ENCODE results near the gene RABEP1.

Gene RABEP1

DNA sequence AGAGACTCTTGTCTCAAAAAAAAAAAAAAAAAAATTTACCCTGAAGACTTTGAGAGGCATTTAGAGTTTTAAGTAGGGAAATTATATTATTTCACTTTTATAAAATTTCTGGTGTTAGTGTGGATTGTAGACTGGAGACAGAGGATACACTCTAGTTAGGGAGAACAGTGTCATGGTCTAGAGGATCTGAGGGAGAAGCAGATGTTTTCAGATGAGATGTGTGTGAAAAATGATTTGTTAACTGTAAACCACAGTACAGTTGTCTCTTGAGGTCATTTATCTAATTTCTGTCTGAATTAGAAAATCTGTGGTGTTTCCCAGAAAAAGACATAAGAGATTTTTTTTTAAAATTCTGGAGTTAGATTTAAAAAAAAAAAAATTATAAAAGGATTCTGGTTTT lies 82.6 kb downstream of the RABEP1 start:
- no peak for TF ChIP-seq TAF1 (IDR thresholded peaks at IDR 0.05; ENCODE audit: borderline replicate concordance, insufficient read depth, low read length)
- TF ChIP-seq, protein P1, sequence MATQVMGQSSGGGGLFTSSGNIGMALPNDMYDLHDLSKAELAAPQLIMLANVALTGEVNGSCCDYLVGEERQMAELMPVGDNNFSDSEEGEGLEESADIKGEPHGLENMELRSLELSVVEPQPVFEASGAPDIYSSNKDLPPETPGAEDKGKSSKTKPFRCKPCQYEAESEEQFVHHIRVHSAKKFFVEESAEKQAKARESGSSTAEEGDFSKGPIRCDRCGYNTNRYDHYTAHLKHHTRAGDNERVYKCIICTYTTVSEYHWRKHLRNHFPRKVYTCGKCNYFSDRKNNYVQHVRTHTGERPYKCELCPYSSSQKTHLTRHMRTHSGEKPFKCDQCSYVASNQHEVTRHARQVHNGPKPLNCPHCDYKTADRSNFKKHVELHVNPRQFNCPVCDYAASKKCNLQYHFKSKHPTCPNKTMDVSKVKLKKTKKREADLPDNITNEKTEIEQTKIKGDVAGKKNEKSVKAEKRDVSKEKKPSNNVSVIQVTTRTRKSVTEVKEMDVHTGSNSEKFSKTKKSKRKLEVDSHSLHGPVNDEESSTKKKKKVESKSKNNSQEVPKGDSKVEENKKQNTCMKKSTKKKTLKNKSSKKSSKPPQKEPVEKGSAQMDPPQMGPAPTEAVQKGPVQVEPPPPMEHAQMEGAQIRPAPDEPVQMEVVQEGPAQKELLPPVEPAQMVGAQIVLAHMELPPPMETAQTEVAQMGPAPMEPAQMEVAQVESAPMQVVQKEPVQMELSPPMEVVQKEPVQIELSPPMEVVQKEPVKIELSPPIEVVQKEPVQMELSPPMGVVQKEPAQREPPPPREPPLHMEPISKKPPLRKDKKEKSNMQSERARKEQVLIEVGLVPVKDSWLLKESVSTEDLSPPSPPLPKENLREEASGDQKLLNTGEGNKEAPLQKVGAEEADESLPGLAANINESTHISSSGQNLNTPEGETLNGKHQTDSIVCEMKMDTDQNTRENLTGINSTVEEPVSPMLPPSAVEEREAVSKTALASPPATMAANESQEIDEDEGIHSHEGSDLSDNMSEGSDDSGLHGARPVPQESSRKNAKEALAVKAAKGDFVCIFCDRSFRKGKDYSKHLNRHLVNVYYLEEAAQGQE (IDR thresholded peaks at IDR 0.05; ENCODE audit: insufficient read depth in 1 of 2, low read depth in 2 of 2, low read length in 2 of 2), result no peak
- no peak for TF ChIP-seq POLR2AphosphoS5 (IDR thresholded peaks at IDR 0.05; ENCODE audit: low read depth, low read length)
- TF ChIP-seq FOXP2 (optimal IDR thresholded peaks at IDR 0.05; ENCODE audit: borderline replicate concordance, extremely low read depth, extremely low read length, insufficient read depth), result no peak

DNA sequence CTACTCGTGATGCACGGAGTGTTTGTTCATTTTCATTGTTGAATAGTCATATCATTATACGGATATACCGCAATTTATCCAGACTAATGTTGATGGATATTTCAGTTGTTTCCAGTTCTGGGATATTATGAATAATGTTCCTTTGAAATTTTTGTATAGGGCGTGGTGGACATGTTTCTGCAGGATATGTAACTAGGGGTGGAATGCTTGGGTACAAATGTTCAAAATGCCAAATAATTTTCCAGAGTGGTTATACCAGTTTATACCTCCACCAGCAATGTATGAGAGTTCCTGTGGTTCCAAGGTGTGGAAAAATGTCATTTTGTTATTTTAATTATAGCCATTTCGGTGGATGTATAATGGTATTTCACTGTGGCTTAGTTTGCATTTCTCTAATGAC lies 83.7 kb downstream of the RABEP1 start:
- TF ChIP-seq FOXP2 (optimal IDR thresholded peaks at IDR 0.05; ENCODE audit: borderline replicate concordance, extremely low read depth, extremely low read length, insufficient read depth) (no peak), TAF1 (IDR thresholded peaks at IDR 0.05; ENCODE audit: borderline replicate concordance, insufficient read depth, low read length) (no peak), SIN3A (IDR thresholded peaks at IDR 0.05; ENCODE audit: borderline replicate concordance, insufficient read depth, low read length) (no peak), POLR2AphosphoS5 (IDR thresholded peaks at IDR 0.05; ENCODE audit: low read depth, low read length) (no peak)
- TF ChIP-seq, protein P1 (IDR thresholded peaks at IDR 0.05; ENCODE audit: insufficient read depth in 1 of 2, low read depth in 2 of 2, low read length in 2 of 2), result no peak

DNA sequence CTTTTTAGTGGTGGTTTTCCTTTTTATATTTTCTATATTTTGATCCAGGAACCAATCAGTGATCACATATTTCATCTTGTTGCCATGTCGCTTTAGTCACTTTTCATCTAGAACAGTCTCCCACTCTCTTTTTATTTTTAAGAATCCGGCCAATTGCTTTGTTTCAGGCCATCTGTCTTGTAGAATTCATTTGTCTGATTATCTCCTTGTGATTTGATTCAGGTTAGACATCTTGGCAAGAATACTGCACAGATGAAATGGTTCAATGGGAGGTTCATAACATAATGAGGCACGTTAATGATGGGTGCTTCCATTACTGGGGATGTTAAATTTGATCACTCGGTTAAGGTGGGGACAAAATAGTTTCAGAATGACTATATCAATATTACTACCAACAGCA lies 88.3 kb downstream of the RABEP1 start:
- no peak for TF ChIP-seq SIN3A (IDR thresholded peaks at IDR 0.05; ENCODE audit: borderline replicate concordance, insufficient read depth, low read length)
- TF ChIP-seq FOXP2 (optimal IDR thresholded peaks at IDR 0.05; ENCODE audit: borderline replicate concordance, extremely low read depth, extremely low read length, insufficient read depth), result no peak
- no peak for TF ChIP-seq TAF1 (IDR thresholded peaks at IDR 0.05; ENCODE audit: borderline replicate concordance, insufficient read depth, low read length)
- no peak for TF ChIP-seq POLR2AphosphoS5 (IDR thresholded peaks at IDR 0.05; ENCODE audit: low read depth, low read length)
- TF ChIP-seq, protein P1 (IDR thresholded peaks at IDR 0.05; ENCODE audit: insufficient read depth in 1 of 2, low read depth in 2 of 2, low read length in 2 of 2), result no peak

DNA sequence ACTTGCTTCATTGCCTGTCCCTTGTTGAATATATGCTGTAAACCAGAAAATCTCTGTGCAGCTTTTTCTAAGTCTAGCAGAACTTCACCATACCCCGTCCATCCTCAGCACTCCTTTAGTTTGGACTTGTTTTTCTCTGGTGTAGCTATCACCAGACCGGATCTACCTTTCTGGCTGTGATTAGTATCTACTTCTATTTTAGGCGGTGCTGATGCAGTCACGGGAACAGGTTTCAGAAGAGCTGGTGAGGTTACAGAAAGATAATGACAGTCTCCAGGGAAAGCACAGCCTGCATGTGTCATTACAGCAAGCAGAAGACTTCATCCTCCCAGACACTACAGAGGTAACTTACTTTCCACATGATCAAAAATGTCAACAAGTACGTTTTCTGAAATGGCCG lies 91.0 kb downstream of the RABEP1 start:
- no peak for TF ChIP-seq TAF1 (IDR thresholded peaks at IDR 0.05; ENCODE audit: borderline replicate concordance, insufficient read depth, low read length)

DNA sequence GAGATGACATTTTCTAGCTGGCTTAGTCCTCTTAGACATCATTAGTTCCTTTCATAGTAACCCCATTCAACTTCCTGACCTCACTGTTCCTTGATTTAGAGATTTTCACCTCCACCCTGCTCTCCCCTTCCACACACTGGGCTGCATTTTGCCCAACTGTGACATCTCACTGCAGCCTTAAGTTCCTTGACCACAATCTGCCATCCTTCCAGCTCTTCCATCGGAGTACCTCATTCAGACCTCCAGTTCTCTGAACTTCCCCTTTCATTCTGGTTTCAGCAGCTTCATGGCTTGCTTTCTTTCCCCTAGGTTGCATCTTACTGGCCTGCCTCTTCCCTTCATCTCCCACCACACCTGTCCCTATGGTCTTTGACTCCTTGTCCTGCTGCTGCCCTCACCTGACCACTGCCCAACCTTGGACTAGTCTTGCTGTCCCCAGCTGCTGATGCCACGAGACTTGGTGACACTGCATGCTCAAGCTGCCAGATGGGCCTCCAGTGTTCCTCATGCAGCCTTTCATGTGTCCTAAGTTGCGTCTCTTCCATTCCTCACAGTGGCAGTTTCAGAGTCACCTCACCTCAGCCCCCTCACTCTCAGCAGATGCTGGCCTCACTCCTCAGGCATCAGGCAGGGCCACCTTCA lies 96.6 kb downstream of the RABEP1 start:
- TF ChIP-seq SIN3A (IDR thresholded peaks at IDR 0.05; ENCODE audit: borderline replicate concordance, insufficient read depth, low read length) (no peak), POLR2AphosphoS5 (IDR thresholded peaks at IDR 0.05; ENCODE audit: low read depth, low read length) (0 out of 2 replicates have a peak, but pooled peaks have one; percentile 38)

DNA sequence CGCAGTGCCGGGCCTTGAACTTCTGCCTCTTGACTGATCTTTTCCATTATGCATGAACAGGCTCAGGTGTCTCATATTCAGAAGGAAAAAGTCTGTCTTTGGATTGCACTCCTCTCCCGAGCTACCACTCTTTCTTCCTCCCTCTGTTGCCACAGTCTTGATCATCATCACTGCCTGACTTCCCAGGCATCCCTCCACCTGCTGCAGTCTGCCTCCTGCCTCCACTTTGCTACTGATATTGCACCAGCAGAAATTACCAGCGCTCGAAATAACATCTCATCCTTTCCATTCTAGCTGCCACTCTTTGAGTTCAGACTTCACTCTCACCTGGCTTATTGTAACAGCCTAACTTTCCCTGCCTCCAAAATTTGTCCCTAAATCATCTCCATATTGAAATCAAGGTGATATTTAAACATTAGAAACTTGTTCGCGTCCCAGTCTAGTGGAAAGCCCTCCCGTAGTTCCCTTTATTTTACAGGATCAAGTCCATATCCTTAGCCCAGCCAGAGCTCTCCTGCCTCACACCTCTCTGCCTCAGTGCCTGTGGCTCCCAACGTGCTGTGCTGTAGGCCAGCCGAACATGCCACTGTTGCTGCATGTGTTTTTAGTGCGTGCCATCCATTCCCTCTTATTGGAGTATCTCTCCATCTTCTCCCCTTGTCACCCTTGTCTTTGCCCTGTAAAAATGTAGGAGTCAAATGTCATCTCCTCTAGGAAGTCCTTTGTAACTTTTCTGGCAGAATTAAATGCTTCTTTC lies 97.4 kb downstream of the RABEP1 start:
- TF ChIP-seq TAF1 (IDR thresholded peaks at IDR 0.05; ENCODE audit: borderline replicate concordance, insufficient read depth, low read length), result no peak
